GM18502 (cell line): ENCODE results near the gene RPN2.
"Not testable (repeated sequence)": the region's sequence is repeated elsewhere in the genome, so short reads cannot be mapped to it uniquely, and the experiment has no call there.

Experiments used
- ATAC-seq: cut with Tn5 transposase; IDR thresholded peaks from one replicate; pipeline ENCODE4 v1.9.1; 2021; ENCODE audit warnings: mild to moderate bottlenecking; ENCODE audit not compliant: unreplicated experiment, poor library complexity

RPN2 gene

DNA sequence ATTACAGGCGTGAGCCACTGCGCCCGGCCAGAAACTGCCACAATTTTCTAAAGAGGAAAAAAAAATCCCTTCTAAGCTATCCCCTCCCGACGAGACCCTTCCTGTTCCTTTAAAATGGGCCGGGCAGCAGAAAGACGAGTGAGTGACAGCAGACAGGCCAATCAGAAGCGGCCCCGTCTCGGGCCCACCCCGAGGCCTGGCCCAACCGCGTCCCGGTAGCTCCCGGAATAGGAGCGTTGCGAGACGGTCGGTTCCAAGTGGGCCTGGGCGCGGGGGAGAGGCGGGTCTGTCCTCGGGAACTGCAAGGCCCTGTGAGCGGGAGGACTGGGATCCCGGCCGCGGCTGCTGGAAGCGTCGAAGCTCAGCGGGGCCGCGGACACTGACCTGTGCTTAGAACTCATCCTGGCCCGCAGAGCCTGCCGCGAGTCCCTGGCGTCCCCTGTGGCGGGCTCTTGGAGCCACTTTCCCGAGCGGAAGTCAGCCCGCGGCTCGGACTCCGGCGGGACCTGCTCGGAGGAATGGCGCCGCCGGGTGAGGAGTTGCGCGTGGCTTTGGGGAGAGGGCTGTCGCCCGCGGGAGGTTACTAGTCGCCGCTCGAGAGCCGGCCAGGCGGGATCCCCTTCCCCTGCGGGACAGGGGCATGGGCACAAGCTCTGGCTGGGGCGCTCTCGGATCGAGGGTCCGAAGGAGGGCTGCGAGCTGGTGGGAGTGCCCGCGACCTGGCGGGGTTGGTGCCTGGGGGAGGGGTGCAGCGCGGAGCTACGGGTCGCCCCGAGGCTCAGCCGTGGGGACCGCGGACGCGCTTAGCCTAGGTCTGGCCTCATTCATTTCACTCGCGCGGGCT is at the start of gene RPN2, which contains the start of gene MROH8:
RPN2 (plus strand) TSS at position 492 of the 844 bp plus-strand sequence; CDS start at position 519, 27 bp downstream.
MROH8 (minus strand) TSS at position 710 of the 844 bp plus-strand sequence.
- ATAC-seq, result peak; percentile 90

DNA sequence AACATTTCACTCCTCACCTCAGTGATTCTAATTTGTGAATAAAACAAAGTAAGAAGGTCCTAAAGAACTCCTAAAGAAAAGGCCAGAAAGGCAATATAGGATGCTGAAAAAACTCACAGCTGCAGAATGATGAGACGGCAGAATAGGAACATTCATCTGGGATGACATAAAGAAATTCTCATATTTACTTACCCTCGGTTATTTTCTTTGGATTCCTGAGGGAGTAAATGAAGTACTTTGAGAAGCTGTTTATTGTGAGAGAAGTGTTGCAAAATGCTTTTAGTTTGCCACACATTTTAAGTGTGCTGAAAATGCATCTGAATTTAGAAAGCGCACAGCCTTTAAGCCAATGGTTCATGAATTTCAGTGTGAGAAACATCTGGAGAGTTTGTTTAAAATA is 47.6 kb upstream of the RPN2 start:
- no peak for ATAC-seq

DNA sequence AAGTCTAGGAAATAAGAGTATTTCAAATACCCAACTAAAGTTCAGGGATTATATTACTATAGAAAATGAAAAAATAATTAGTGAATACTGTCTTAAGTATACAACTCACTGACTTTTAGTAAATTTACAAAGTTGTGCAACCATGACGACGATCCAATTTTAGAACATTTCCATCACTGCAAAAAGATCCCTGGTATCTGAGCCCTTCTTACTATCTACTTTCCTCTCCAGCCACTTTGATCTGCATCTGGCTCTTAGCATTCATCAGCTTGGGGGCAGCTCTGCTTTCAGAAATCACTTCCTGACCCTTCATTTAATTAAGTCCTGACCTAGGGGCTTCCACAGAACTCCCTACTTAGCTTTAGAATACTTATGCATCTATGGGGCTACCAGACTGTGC is 45.2 kb upstream of the RPN2 start:
- ATAC-seq, result no peak

DNA sequence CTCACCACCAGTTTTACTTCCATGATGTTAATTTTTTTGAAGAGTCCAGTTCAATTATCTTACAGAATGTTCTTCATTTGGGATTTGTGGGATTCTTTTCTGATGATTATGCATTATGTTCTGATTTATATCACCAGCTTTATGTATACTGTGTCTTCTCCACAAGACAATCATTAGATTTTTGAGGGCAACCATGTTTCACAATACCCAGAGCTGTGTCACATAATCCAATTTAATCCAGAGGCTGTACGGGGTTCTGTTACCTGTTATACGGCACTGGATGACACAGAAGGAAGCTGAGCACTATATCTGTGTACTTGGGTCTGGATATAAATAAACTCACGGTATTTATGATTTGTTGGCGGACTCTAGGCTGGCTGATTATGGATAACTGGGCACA is 41.6 kb upstream of the RPN2 start:
- no peak for ATAC-seq

DNA sequence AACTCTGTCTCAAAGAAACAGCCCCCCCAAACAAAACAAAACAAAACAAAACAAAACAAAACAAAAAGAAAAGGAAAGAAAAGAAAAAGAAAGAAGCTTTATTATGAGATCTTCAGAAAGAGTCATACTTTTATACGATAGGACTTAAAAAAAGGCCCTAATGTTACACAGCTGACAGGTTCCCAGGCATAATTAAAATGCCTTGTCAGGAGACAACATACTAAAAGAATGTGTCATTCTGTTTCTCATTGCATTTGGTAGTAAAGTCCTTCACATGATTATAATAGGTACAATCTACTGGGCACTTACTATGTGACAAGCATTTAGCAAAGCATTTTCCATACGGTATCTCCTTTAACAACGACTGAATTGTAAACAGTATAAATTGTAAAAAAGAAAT is 36.4 kb upstream of the RPN2 start:
- no peak for ATAC-seq

DNA sequence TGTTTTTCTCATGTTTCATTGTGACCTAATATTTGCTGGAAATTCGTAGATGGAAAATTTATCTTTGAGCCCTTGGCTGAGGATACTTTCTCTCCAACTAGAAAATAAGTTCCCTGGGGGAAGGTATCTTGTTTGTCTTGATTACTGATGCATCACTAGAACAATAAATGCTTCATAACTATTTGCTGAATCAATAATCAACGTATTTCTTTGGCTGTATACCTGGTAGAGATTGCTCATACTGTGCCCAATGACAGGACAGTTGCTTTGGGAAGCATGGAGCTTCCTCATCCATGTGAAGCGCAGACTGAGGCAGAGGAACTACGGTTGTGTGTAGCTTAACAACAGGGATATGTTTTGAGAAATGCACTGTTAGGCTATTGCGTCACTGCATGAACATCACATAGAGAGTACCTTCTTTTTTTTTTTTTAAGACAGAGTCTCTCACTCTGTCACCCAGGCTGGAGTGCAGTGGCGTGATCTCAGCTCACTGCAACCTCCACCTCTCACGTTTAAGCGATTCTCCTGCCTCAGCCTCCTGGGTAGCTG is 34.2 kb upstream of the RPN2 start:
- ATAC-seq, result no peak

DNA sequence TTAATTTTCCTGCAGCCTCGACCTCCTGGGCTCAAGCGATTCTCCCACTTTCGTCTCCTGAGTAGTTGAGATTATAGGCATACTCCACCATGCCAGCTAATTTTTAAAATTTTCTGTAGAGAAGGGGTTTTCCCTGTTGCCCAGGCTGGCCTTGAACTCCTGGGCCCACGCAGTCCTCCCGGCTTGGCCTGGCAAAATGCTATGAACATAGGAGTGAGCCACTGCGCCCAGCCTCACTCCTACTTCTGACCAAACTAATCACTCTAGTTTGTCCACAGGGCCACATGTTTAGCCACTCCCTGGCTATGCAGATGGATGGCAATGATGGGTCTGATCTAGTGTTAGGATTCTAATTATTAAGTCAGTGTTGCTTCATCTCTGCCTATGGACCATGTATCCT is 31.9 kb upstream of the RPN2 start:
- no peak for ATAC-seq

DNA sequence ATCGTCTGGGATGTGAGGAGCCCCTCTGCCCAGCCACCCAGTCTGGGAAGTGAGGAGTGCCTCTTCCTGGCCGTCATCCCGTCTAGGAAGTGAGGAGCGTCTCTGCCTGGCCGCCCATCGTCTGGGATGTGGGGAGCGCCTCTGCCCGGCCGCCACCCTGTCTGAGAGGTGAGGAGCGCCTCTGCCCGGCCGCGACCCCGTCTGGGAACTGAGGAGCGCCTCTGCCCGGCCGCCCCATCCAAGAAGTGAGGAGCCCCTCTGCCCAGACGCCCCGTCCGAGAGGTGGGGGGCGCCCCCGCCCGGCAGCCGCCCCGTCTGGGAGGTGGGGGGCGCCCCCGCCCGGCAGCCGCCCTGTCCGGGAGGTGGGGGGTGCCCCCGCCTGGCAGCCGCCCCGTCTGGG is 28.3 kb upstream of the RPN2 start:
- not testable (repeated sequence) for ATAC-seq

DNA sequence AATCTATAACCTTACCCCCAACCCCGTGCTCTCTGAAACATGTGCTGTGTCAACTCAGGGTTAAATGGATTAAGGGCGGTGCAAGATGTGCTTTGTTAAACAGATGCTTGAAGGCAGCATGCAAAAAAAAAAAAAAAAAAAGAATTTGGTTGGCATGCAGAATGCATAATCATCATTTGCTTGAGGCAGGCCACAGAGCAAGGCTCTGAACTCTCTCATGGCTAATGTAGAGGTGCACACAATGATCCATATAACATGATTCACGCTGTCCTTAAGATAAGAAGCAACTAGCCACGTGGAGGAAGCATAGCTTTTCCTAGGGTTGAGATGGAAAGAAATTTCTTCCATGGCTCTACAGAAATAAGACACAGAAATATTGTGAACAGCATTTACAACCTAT is 27.6 kb upstream of the RPN2 start:
- no peak for ATAC-seq

DNA sequence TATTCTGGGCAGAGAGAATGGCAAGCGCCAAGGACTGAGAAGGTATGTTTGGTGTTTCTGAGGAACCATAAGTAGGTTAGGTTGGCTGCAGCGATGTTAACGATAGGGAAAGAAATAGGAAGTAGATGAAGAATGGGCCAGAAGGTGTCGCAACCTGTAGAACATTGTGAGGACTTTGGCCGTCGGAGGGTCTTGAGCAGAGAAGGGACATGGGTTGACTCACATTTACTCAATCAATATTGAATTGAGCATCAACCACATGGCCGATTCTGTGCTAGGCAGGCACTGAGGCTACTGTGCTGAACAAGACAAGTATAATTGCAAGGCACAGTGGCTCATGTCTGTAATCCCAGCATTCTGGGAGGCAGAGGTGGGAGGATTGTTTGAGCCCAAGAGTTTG is 26.8 kb upstream of the RPN2 start:
- ATAC-seq, result no peak

DNA sequence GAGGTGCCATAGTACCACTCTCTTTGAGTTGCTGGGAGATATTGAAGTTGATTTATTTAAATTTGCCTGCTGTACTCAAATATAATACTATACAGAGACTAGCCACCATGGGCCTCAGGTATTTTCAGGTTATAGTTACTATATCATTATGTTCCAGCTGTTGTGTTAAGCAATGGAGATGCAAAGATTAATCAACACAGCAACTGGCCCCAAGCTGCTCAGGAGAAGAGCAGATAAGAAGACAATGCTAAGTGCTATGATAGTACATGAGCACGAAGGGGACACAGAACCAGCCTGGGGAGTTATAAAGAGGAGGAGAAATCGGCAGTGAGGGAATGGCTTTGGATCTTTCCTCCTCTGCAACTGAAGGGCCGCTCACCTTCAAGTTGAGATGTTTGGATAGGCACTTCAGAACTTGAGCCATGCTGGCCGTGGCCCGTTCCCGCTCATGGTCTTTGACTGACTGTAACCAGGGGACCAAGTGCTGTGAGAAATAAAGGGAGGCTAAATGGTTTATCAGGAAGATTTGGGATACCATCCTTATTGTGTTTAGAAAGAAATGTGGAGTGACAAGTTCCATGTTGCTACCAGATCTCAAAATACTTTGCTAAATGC is 24.3 kb upstream of the RPN2 start:
- no peak for ATAC-seq

DNA sequence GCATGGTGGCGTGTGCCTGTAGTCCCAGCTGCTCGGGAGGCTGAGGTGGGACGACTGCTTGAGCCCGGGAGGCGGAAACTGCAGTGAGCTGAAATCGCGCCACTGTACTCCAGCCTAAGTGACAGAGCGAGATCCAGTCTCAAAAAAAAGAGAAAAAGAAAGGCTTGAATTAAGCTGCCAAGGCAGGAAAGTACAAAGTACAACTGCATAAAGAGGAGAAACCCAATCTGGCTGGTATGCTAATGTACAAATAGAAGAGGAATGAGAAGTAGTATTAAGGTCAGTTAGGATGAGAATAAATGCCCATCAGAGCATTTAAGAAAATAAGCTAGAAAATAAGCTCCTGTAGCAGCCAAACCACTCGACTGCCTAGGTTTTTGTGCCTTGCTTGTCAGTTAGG is 23.1 kb upstream of the RPN2 start:
- no peak for ATAC-seq

DNA sequence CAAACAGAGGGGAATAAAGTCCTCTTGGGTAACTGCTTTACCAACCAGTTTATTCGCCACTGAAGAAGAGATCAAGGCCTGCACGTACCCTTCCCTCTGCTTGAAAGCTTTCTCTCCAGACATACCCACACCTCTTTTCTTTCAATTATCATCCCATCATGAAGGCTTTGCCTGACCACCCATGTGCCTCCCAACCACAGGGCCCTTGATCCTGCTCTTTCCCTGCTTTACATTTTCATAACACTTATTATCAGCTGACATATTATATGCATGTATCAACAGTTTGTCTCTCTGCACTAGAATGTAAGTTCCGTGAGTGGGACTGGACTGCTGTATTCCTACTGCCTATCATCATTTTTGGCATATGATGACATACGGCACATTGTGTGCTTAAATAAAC is 20.9 kb upstream of the RPN2 start:
- ATAC-seq, result no peak

DNA sequence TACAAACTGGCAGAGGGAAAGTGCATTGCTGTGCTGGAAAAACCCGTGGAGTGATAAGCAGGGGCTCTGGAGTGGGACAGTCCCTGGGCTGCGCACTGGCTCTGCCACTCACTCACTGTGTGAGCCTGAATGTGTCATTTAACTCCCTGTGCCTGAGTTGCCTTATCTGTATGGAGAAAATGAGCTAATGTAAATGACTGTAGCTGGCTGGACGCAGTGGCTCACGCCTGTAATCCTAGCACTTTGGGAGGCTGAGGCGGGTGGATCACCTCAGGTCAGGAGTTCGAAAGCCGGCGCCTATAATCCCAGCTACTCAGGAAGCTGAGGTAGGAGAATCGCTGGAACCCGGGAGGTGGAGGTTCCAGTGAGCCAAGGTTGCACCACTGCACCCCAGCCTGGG is 18.4 kb upstream of the RPN2 start:
- no peak for ATAC-seq

DNA sequence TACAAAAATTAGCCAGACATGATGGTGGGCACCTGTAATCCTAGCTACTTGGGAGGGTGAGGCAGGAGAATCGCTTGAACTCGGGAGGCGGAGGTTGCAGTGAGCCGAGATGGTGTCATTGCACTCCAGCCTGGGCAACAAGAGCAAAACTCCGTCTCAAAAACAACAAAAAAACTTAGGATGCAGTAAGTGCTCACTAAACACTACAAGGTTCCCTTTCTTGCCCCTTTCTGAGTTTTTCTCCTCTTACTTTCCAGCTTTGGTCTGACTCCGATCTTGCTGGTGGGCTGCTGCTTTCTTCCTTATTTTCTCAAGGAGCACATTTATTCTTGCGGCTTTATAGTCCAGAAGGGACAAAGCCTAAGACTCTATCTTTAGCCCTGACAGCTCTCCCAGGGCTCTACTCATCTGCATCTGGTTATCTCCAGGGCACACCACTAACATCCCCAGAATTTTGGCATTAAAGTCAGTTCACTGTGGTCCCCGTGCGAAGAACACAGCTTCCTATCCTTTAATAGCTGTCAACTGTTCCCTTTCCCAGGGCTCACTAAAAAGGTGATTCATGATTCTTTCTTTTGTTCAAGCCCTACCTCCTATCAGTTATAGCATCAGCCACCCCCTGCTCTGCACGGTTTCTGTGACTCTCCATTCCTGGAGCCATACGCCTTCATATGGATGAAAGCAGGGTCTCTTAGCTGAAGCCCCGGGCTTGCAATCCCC is 17.1 kb upstream of the RPN2 start:
- ATAC-seq, result no peak

DNA sequence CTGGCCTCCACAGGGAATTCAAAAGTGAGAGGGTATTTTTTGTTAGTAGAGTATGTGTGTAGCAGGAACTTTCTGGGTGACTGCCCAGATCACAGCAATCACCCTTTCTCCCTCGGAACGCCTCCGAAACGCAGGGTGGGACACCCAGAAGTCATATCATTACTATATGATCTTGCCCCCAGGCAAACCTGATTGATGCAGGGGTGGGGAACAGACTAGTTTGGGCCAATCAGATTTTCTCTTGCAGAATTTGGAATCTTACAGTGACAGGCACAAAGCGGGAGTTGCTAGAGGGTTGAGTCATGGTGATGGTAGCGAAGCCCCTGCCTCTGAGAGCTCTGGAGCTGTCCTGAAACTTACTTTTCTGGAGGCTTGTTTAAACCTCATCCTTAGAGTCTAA is 16.5 kb upstream of the RPN2 start:
- no peak for ATAC-seq

DNA sequence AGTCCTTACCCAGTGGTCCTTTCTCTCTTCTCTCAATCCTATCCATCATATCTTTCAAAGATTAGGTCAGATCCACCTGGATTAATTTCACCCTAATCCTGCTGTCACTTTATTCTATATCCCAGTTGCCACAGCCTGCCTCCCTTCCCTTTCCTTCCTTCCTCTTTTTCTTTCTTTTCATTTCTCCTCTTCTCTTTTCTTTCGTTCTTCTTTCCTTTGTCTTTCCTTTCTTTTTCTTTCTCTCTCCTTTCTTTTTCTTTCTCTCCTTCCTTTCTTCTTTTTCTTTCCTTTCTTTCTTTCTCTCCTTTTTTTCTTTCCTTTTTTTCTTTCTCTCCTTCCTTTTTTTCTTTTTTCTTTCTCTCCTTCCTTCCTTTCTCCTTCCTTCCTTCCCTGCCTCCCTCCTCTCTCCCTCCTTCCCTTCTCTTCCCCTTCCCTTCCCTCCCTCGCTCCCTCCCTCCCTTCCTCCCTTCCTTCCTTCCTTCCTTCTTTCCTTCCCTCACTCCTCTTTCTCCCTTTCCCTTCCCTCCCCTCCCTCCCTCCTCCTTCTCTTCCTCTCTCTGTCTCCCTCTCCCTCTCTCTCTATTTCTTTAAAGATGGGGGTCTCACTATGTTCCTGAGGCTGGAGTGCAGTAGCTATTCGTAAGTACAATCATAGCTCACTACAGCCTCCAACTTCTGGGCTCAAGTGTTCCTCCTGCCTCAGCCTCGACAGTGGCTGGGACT is 15.1 kb upstream of the RPN2 start:
- ATAC-seq, result no peak

DNA sequence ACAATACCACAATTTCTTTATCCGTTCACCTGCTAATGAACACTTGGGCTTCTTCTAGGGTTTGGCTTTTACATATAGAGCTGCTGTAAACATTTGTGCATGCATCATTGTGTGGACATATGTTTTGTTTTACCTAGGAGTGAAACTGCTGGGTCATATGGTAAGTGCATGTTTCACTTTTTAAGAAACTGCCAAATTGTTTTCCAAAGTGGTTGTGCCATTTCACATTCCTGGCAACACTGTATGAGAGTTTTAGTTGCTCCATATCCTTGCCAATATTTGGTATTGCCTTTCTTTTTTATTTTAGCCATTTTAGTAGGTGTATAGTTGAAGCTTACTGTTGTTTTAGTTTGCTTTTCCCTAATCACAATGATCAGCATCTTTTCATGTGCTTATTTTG is 14.1 kb upstream of the RPN2 start:
- ATAC-seq, result no peak

DNA sequence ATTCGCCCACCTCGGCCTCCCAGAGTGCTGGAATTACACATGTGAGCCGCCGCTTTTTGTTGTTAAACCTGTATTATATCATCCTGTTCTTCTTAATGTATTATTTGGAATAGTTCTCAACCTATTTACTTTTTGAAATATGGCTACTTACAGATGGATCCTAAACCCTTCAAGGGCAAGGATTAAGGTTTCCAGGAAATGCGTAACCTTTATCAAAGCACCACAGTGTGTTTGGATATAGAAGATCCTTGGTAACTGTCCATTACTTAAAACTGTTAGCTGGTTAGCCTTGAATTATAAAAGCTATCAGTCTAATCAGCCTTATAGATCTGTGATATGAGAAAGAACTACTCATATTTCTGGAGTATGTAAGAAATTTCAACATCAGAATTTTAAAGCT is 12.3 kb upstream of the RPN2 start:
- no peak for ATAC-seq

DNA sequence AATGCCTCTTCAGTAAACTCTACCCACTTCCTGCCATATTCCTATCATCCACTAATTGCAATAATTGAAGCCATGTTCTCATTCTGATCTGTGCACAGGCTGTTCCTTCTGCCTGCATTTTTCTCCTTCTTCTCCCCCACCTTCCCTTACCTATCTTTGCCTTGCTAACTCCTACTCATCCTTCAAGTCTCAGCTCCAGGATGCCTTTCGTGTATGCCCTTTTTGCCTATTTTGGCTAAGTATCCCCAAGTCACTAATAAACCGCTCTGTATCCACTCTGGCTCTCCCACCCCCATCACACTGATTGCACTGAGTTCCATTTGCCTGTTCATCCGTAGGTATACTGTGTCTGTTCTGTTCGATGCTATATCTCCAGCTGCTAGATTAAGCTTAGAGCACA is 6.3 kb upstream of the RPN2 start:
- ATAC-seq, result no peak
